Uterus (tissue), 4 donors: ENCODE data around the gene LCMT2. TPM values are rescaled to one million over a fixed set of nuclear protein-coding genes. Genes with fewer than 3 reads are reported as not detected.

ENCODE experiments used
- DNase-seq, 2 donors: peaks; one replicate each; pipeline ENCODE4 v3.0.0-alpha.2; 2019 to 2020
- H3K27ac ChIP-seq, 2 donors: fragments of 200-600 bp; sonication (generic); 1 replicate in 1 of 2; 2 replicates in 1 of 2; pipeline ENCODE4 v1.5.1; 2016 to 2018
- H3K27me3 ChIP-seq, 2 donors: fragments of 200-600 bp; sonication (generic); one replicate each; pipeline ENCODE4 v1.5.1; 2018 to 2019; ENCODE audit warnings: control low read depth in 1 of 2
- H3K36me3 ChIP-seq, 2 donors: fragments of 200-600 bp; sonication (generic); one replicate each; pipeline ENCODE4 v1.5.1; 2019; ENCODE audit warnings: control low read depth in 1 of 2
- H3K4me1 ChIP-seq, 2 donors: fragments of 200-600 bp; sonication (generic); one replicate each; pipeline ENCODE4 v1.5.1; 2018 to 2019; ENCODE audit warnings: control low read depth in 1 of 2
- H3K4me3 ChIP-seq, 2 donors: fragments of 200-600 bp; sonication (generic); 1 replicate in 1 of 2; 2 replicates in 1 of 2; pipeline ENCODE4 v1.5.1; 2018 to 2019; ENCODE audit warnings: mild to moderate bottlenecking in 1 of 2
- H3K9me3 ChIP-seq, 2 donors: fragments of 200-600 bp; sonication (generic); one replicate each; pipeline ENCODE4 v1.5.1; 2019; ENCODE audit warnings: control low read depth in 1 of 2
- POLR2A ChIP-seq, 2 donors: fragments of 450-650 bp; IDR thresholded peaks; one replicate each; pipeline ENCODE4 v1.6.1; 2016; ENCODE audit warnings: antibody characterized with exemption in 2 of 2, mild to moderate bottlenecking in 1 of 2, moderate library complexity in 1 of 2
- intact Hi-C: fragments of 100-400 bp; cut with DNase I; formaldehyde crosslinking; loops from one replicate; pipeline ENCODE4 v1.15.1; 2023; ENCODE audit warnings: low total_unique reads
- total RNA-seq, 4 donors: library from RNA; depleted of rRNA in 3 of 4; stranded (reverse); fragments of >200 nt in 3 of 4; gene quantifications; one replicate each; pipeline versions ENCODE4 v1.1.0 to v1.2.4, GENCODE V29; 2014 to 2023
- TF ChIP-seq, protein P1 (sequence below), 4 experiments: fragments of 200-600 bp in 2 of 4; fragments of 450-650 bp in 2 of 4; sonication (generic) in 2 of 4; IDR thresholded peaks; one replicate each; pipeline ENCODE4 v1.5.1; 2016 to 2019; ENCODE audit warnings: antibody characterized with exemption in 4 of 4, mild to moderate bottlenecking in 2 of 4, moderate library complexity in 1 of 4
- donor health status: DM: yes; HTN: yes; CAD: no.

LCMT2 gene
- total RNA-seq, 4 donors from 2014 or later = 9.5 to 28.2 (median 12.3) TPM

DNA sequence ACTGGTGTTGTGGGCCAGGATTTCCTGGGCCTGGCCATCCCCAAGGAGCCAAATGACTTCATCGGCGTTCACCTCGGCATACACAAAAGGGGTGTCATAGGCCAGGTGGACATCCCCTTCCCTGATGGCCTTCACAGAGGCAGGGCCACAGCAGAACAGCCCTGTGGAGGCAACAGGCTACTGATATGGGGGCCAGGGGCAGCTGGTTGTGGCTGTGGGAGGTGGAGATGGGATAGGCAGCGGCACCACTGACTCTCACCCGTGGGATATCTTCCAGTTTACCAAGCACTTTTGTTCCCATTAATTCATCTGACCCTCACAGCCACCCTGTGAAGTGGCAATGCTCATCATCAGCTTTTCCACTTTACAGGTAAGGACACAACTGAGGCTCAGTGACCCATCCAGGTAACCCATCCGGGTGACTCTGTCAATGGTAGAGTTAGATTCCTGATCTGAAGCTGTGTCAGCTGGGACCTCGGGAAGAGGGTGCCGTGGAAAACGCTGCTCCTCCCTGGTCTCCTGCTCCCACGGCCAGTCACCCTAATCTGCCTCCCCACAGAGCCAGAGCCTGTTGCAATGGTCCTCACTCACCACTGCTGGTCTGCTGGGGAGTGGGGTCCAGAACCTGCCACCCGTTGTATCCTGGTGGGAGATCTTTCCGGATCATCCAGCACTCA is 48.3 kb downstream of the LCMT2 start:
- TF ChIP-seq POLR2A (IDR thresholded peaks at IDR 0.05) = no peak
- TF ChIP-seq, protein P1, sequence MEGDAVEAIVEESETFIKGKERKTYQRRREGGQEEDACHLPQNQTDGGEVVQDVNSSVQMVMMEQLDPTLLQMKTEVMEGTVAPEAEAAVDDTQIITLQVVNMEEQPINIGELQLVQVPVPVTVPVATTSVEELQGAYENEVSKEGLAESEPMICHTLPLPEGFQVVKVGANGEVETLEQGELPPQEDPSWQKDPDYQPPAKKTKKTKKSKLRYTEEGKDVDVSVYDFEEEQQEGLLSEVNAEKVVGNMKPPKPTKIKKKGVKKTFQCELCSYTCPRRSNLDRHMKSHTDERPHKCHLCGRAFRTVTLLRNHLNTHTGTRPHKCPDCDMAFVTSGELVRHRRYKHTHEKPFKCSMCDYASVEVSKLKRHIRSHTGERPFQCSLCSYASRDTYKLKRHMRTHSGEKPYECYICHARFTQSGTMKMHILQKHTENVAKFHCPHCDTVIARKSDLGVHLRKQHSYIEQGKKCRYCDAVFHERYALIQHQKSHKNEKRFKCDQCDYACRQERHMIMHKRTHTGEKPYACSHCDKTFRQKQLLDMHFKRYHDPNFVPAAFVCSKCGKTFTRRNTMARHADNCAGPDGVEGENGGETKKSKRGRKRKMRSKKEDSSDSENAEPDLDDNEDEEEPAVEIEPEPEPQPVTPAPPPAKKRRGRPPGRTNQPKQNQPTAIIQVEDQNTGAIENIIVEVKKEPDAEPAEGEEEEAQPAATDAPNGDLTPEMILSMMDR (IDR thresholded peaks at IDR 0.05) = no peak
- no peak overlapping the region for H3K4me3 ChIP-seq
- intact Hi-C loops = no loop called here
- H3K27ac ChIP-seq = no peak overlapping the region
- no peak for DNase-seq
- no peaks in the 10 kb centered on the region for H3K36me3 ChIP-seq
- H3K27me3 ChIP-seq = no peaks in the 10 kb centered on the region
- no peaks in the 10 kb centered on the region for H3K9me3 ChIP-seq
- H3K4me1 ChIP-seq = no peaks in the 10 kb centered on the region

DNA sequence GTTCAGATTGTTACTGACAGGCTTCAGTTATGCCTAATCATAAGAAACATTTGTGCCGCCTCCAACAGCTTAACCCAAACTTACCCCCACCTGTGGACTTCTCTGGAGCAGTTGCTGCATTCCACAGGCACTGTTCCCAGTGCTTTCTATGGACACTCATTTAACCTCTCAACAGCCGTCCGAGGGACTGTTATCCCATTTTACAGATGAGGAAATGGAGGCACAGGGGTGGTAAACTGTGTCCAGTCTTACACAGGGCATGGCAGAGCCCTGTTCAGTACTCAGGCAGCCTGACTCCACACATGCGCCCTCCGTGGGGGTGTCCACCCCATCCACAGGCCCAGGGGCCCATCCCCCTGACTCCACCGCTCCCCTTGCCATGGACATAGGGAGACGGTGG is 49.4 kb downstream of the LCMT2 start:
- intact Hi-C loops = no loop called here
- DNase-seq = no peak
- Histone ChIP-seq H3K36me3 (no peaks in the 10 kb centered on the region), H3K27ac (no peak overlapping the region), H3K9me3 (no peaks in the 10 kb centered on the region), H3K4me3 (no peak overlapping the region), H3K4me1 (no peaks in the 10 kb centered on the region), H3K27me3 (no peaks in the 10 kb centered on the region)
- no peak for TF ChIP-seq POLR2A (IDR thresholded peaks at IDR 0.05)
- TF ChIP-seq, protein P1 (IDR thresholded peaks at IDR 0.05) = no peak

DNA sequence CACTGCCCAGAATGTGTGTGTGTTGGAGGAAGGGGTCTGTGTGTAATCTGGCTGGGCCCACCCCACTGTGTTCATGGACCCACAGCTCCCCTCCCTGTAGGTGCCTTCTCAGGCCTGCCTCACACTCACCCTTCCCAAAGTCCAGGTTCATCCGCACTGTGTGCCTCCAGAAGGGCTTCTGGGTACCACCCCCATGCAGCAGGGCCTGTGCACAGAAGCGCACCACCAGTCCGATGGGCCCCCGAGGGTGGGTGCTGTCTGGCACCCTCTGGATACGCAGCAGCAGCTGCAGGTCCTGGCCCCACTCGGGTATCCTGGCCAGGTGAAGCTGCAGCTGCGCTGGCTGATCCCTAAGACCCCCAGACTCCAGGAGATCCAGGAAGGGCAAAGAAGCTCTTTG is 50.9 kb downstream of the LCMT2 start:
- no peak overlapping the region for H3K27ac ChIP-seq
- H3K4me1 ChIP-seq = no peaks in the 10 kb centered on the region
- no peaks in the 10 kb centered on the region for H3K36me3 ChIP-seq
- H3K27me3 ChIP-seq = no peaks in the 10 kb centered on the region
- no peak overlapping the region for H3K4me3 ChIP-seq
- H3K9me3 ChIP-seq = no peaks in the 10 kb centered on the region
- no peak for DNase-seq
- TF ChIP-seq, protein P1 (IDR thresholded peaks at IDR 0.05) = no peak
- intact Hi-C loops = no loop called here

DNA sequence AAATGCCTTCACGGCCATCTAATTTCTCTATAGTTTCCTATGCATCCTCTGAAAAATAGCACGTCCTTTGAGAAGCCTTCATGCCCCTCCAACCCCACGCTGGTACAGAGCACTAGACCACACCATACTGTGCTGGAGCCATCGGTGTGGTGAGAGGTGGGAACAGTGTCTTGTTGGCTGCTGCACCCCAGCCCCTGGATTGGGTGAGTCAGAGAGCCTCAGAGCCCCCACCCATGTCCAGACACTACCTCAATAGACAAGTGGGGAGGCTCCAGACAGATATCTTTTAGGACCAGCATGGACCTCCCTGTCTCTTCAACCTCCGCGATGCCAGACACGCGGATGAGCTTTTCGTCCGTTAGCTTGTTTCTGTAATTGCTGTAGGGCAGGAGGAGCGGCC is 51.5 kb downstream of the LCMT2 start:
- Histone ChIP-seq H3K4me3 (no peak overlapping the region), H3K9me3 (no peaks in the 10 kb centered on the region), H3K27me3 (no peaks in the 10 kb centered on the region), H3K36me3 (no peaks in the 10 kb centered on the region), H3K4me1 (no peaks in the 10 kb centered on the region), H3K27ac (no peak overlapping the region)
- TF ChIP-seq POLR2A (IDR thresholded peaks at IDR 0.05) = no peak
- TF ChIP-seq, protein P1 (IDR thresholded peaks at IDR 0.05) = no peak
- intact Hi-C loops = no loop called here
- DNase-seq = no peak

DNA sequence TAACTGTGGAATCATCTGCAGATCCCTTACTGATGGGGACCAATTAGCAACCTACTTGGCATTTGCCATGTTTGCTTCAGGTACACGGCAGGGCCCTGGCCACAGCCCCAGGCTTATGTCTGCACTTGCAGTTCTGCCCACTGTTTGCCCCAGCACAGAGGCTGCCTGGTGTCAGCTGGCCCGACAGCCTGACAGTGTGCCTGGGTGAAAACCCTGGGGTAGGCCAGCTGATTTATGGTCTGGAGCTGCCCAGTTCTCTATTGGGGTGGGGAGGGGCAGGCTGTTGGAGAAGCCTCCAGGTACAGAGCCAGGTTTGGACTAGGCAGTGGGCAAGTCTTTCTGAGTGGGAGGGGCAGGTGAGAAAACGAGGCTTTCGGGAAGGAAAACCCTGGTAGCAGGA is 52.5 kb downstream of the LCMT2 start:
- no peak for DNase-seq
- Histone ChIP-seq H3K27me3 (no peaks in the 10 kb centered on the region), H3K4me3 (no peak overlapping the region), H3K36me3 (no peaks in the 10 kb centered on the region), H3K27ac (no peak overlapping the region), H3K4me1 (no peaks in the 10 kb centered on the region), H3K9me3 (no peaks in the 10 kb centered on the region)
- intact Hi-C loops = no loop called here
- TF ChIP-seq, protein P1 (IDR thresholded peaks at IDR 0.05) = no peak
- no peak for TF ChIP-seq POLR2A (IDR thresholded peaks at IDR 0.05)
